T-helper 1 cell (primary cell): ENCODE results near the gene ZNF562.
"Not testable (repeated sequence)": the region's sequence is repeated elsewhere in the genome, so short reads cannot be mapped to it uniquely, and the experiment has no call there.

ENCODE experiments used
- DNase-seq, 5 donors: peaks; one replicate each; pipeline ENCODE4 v3.0.0-alpha.2; 2012 to 2020
- total RNA-seq, 4 donors: gene quantifications; one replicate each; lab custom pipeline; 2026; lab: John Stamatoyannopoulos, UW

Gene ZNF562
- total RNA-seq: 14.9 to 32.1 (median 28.2) reads per million in 4 donors

- peak; percentile 43 to 82 (median 67) for DNase-seq
These were observed at the start of gene ZNF562 for GRCh38 chr19:9674663-9675357. Gene ZNF562, minus strand, starts transcription at chr19:9675100. Its CDS starts 14,356 bp downstream, at chr19:9660744.

- no peak for DNase-seq
These were observed 49.3 kb upstream of the ZNF562 start for GRCh38 chr19:9724157-9724556.

- DNase-seq: no peak
These were observed 47.0 kb upstream of the ZNF562 start for GRCh38 chr19:9721861-9722260.

- DNase-seq: no peak
These were observed 45.6 kb upstream of the ZNF562 start for GRCh38 chr19:9720541-9720940.

GRCh38 chr19:9711815-9712214 lies 36.9 kb upstream of the ZNF562 start:
- DNase-seq: no peak

GRCh38 chr19:9709305-9709704 lies 34.4 kb upstream of the ZNF562 start:
- DNase-seq: no peak

GRCh38 chr19:9705836-9706235 lies 30.9 kb upstream of the ZNF562 start:
- DNase-seq: no peak

GRCh38 chr19:9702186-9702585 lies 27.3 kb upstream of the ZNF562 start:
- no peak for DNase-seq

- DNase-seq: no peak
These were observed 25.5 kb upstream of the ZNF562 start for GRCh38 chr19:9700229-9700981.

- not testable (repeated sequence) for DNase-seq
These were observed 15.4 kb upstream of the ZNF562 start for GRCh38 chr19:9690301-9690700.

- DNase-seq: not testable (repeated sequence)
These were observed 5.1 kb upstream of the ZNF562 start for GRCh38 chr19:9679996-9680395.

- DNase-seq: not testable (repeated sequence)
These were observed 530 bp upstream of the ZNF562 start for GRCh38 chr19:9675358-9675901.

- DNase-seq: peak in 1 of 5 donors; percentile 43
These were observed 813 bp downstream of the ZNF562 start for GRCh38 chr19:9673912-9674662.

- DNase-seq: no peak
These were observed 2.0 kb downstream of the ZNF562 start for GRCh38 chr19:9672893-9673292.

- DNase-seq: no peak
These were observed 3.2 kb downstream of the ZNF562 start for GRCh38 chr19:9671655-9672054.

GRCh38 chr19:9668544-9668943 lies 6.4 kb downstream of the ZNF562 start:
- DNase-seq: no peak

- no peak for DNase-seq
These were observed 7.0 kb downstream of the ZNF562 start for GRCh38 chr19:9667898-9668297.

- DNase-seq: no peak
These were observed 16.1 kb downstream of the ZNF562 start for GRCh38 chr19:9658769-9659168.

- DNase-seq: not testable (repeated sequence)
These were observed 21.8 kb downstream of the ZNF562 start for GRCh38 chr19:9653066-9653555.

- not testable (repeated sequence) for DNase-seq
These were observed 23.4 kb downstream of the ZNF562 start for GRCh38 chr19:9651464-9651863.

GRCh38 chr19:9650345-9650744 lies 24.6 kb downstream of the ZNF562 start:
- DNase-seq: no peak

GRCh38 chr19:9645472-9645871 lies 29.4 kb downstream of the ZNF562 start:
- no peak for DNase-seq

GRCh38 chr19:9644472-9644871 lies 30.4 kb downstream of the ZNF562 start:
- no peak for DNase-seq
